NCI-H524 treated with DMSO at 0.1 percent for 48 hours (cell line): ENCODE results near the gene HDHD3.
"Not testable (repeated sequence)": the region's sequence is repeated elsewhere in the genome, so short reads cannot be mapped to it uniquely, and the experiment has no call there.

Experiments
- DNase-seq: peaks from one replicate; lab custom pipeline; 2025; lab: John Stamatoyannopoulos, UW

The HDHD3 gene

GRCh38 chr9:113376634-113377567 lies at the start of gene HDHD3:
TSS of gene HDHD3 (minus strand) at chr9:113376986. CDS start at chr9:113374354, 2,632 bp downstream.
- DNase-seq = peak; percentile 34

- DNase-seq = no peak
These were observed 48.3 kb upstream of the HDHD3 start for GRCh38 chr9:113425072-113425471.

GRCh38 chr9:113421726-113422125 lies 44.9 kb upstream of the HDHD3 start:
- DNase-seq = no peak

- DNase-seq = no peak
These were observed 40.6 kb upstream of the HDHD3 start for GRCh38 chr9:113417370-113417769.

GRCh38 chr9:113416149-113416721 lies 39.4 kb upstream of the HDHD3 start:
- DNase-seq = no peak

GRCh38 chr9:113410207-113410864 lies 33.5 kb upstream of the HDHD3 start, which contains the start of the genes C9orf43 and POLE3:
TSS of gene C9orf43 (plus strand) at chr9:113410747. CDS start at chr9:113413494, 2,747 bp downstream.
TSS of gene POLE3 (minus strand) at chr9:113410675. CDS start at chr9:113410293, 382 bp downstream.
- DNase-seq = peak; percentile 85

GRCh38 chr9:113409883-113410206 lies 33.1 kb upstream of the HDHD3 start:
- no peak for DNase-seq

GRCh38 chr9:113409481-113409880 lies 32.7 kb upstream of the HDHD3 start:
- DNase-seq = no peak

GRCh38 chr9:113406873-113407511 lies 30.2 kb upstream of the HDHD3 start:
- peak; percentile 41 for DNase-seq

GRCh38 chr9:113406353-113406752 lies 29.6 kb upstream of the HDHD3 start:
- not testable (repeated sequence) for DNase-seq

GRCh38 chr9:113403646-113404045 lies 26.9 kb upstream of the HDHD3 start:
- no peak for DNase-seq

- peak; percentile 80 for DNase-seq
These were observed 24.4 kb upstream of the HDHD3 start, which contains the start of gene ALAD for GRCh38 chr9:113401027-113401792. TSS of gene ALAD (minus strand) at chr9:113401284. CDS start at chr9:113393559, 7,725 bp downstream.

GRCh38 chr9:113399646-113400200 lies 22.9 kb upstream of the HDHD3 start:
- DNase-seq = no peak

GRCh38 chr9:113398796-113399195 lies 22.0 kb upstream of the HDHD3 start:
- DNase-seq = no peak

GRCh38 chr9:113397203-113397631 lies 20.4 kb upstream of the HDHD3 start:
- DNase-seq = no peak

- no peak for DNase-seq
These were observed 18.4 kb upstream of the HDHD3 start for GRCh38 chr9:113395000-113395861.

- no peak for DNase-seq
These were observed 16.5 kb upstream of the HDHD3 start for GRCh38 chr9:113393281-113393680.

GRCh38 chr9:113391917-113392316 lies 15.1 kb upstream of the HDHD3 start:
- no peak for DNase-seq

- DNase-seq = no peak
These were observed 13.6 kb upstream of the HDHD3 start for GRCh38 chr9:113390192-113390960.
